Measurements from ENCODE around the gene IFT20. TPM values are rescaled to one million over a fixed set of nuclear protein-coding genes. Genes with fewer than 3 reads are reported as not detected.

IFT20 gene
- total RNA-seq, 2 experiments from 2014 or later, result 52.6 to 53.1 TPM

DNA sequence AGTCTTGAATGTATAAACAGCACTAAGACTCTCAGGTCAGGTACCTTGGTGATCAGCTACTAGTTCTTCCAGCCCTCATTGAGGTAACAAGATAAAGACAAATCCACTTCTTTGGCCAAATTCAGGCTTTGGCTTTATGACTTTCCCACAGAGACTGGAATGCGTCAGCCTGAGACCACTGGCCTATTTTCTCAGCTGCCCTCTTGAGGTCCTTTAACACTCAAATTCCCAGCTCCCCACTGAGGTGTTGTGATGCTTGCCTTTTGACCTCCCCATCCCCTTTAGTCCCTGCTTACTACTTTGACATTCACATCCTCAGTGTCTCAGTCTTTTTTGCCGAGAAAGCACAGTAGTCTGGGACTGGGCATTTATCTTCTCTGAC, 10.9 kb upstream of the IFT20 start:
- Histone ChIP-seq H3K4me3 (ENCODE audit: low read length) (no peak overlapping the region), H3K9me3 (ENCODE audit: control insufficient read depth in 1 of 2, insufficient read depth in 1 of 2, low read length in 2 of 2) (no peaks in the 10 kb centered on the region), H3K27ac (ENCODE audit: low read depth in 1 of 2, low read length in 2 of 2) (no peak overlapping the region), H3K36me3 (ENCODE audit: insufficient read depth, low read length) (peaks cover 91% of the 10 kb centered on the region), H3K4me1 (ENCODE audit: insufficient read depth, low read length) (no peaks in the 10 kb centered on the region), H3K27me3 (ENCODE audit: control insufficient read depth in 1 of 2, insufficient read depth in 2 of 2, low read length in 2 of 2) (no peaks in the 10 kb centered on the region)
- intact Hi-C loops (cut with DNase I, micrococcal nuclease), result no loop called here
- Mint-ChIP-seq H3K36me3 (ENCODE audit: low read depth) (peaks cover 87% of the 10 kb centered on the region), H3K27me3 (no peaks in the 10 kb centered on the region), H3K9me3 (no peaks in the 10 kb centered on the region), H3K4me1 (ENCODE audit: low read depth) (no peaks in the 10 kb centered on the region), H3K4me3 (no peak overlapping the region), H3K27ac (peak overlapping the region; percentile 39)
- POLR2A ChIA-PET, result interaction anchor here (1.9 to 2.1 kb wide), 2 partner anchors 10 to 11 kb away, joined by 6 to 8 read pairs; partner anchors contain the start of genes IFT20, POLDIP2 and TNFAIP1
- DNase-seq, result no peak
- CTCF ChIA-PET, result no interaction called here
- no peak for TF ChIP-seq CTCF (IDR thresholded peaks at IDR 0.05)
- ATAC-seq (ENCODE audit: poor library complexity), result no peak

DNA sequence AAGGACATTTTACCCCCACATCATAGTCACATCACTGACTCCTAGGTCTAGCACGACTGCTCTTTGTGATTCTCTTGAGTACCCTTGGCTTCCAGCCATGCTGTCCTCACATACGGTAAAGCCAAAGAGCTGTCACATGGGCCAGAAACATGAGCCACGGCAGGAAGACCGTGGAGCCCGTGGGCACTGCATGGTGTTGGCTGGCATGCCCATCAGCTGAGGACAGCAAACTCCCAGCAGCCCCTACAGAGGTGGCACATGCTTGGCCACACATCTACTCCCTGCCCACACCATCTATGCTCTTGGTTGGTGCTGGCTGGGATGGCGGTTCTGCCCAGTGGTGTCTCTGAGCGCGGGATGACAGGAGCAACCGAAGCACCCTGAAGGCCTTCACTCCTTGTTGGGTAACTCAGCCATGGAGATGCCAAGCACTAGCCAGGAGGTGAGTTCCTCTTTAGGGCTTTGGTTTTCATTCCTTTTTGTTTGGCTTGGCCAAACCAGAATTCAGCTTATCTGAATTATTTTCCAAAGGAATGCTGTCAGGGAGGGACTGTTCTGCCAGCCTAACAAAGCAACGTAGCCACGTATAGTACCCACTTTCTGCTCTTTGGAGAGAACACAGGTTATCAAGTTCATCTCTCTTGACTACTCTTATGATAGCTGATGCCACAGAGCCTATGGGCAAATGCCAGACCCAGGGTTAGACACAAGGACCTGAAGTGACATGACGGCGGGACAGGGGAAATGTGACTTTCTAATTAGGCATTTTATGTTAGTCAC, 10.3 kb upstream of the IFT20 start:
- H3K27ac Mint-ChIP-seq, result no peak overlapping the region
- ChIA-PET CTCF (no interaction called here), POLR2A (interaction anchor here (1.9 to 2.1 kb wide), 2 partner anchors 10 to 12 kb away, joined by 6 to 8 read pairs; partner anchors contain the start of genes IFT20, POLDIP2 and TNFAIP1)
- Histone ChIP-seq H3K36me3 (ENCODE audit: insufficient read depth, low read length) (peaks cover 91% of the 10 kb centered on the region), H3K9me3 (ENCODE audit: control insufficient read depth in 1 of 2, insufficient read depth in 1 of 2, low read length in 2 of 2) (no peaks in the 10 kb centered on the region), H3K27me3 (ENCODE audit: control insufficient read depth in 1 of 2, insufficient read depth in 2 of 2, low read length in 2 of 2) (no peaks in the 10 kb centered on the region), H3K27ac (ENCODE audit: low read depth in 1 of 2, low read length in 2 of 2) (no peak overlapping the region), H3K4me1 (ENCODE audit: insufficient read depth, low read length) (no peaks in the 10 kb centered on the region), H3K4me3 (ENCODE audit: low read length) (no peak overlapping the region)
- H3K4me1 Mint-ChIP-seq (ENCODE audit: low read depth), result no peaks in the 10 kb centered on the region
- DNase-seq (no peak), ATAC-seq (ENCODE audit: poor library complexity) (no peak)
- no peaks in the 10 kb centered on the region for H3K27me3 Mint-ChIP-seq
- no peaks in the 10 kb centered on the region for H3K9me3 Mint-ChIP-seq
- H3K36me3 Mint-ChIP-seq (ENCODE audit: low read depth), result peaks cover 87% of the 10 kb centered on the region
- TF ChIP-seq CTCF (IDR thresholded peaks at IDR 0.05), result no peak
- intact Hi-C loops (cut with DNase I, micrococcal nuclease), result no loop called here
- no peak overlapping the region for H3K4me3 Mint-ChIP-seq

DNA sequence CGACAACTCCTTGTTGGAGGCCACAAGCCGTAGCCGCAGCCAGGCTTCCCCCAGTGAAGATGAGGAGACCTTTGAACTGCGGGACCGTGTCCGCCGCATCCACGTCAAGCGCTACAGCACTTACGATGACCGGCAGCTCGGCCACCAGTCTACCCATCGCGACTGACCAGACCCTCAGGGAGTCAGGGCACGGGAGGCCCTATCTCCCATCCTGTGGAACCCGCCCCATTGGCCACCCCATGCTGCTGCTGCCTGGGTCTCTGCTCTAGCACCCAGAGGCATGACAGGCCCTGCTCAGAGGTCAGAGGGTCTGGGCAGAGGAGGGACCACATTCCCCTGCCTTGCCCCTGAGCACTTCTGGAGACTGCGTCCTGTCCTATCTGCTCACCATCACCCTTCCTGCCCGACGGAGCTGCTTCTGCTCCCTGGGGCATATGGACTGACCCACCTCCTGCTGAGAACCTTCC, 9.2 kb upstream of the IFT20 start:
- no peak for DNase-seq
- Mint-ChIP-seq H3K4me3 (no peak overlapping the region), H3K27me3 (no peaks in the 10 kb centered on the region), H3K9me3 (no peaks in the 10 kb centered on the region), H3K27ac (no peak overlapping the region), H3K4me1 (ENCODE audit: low read depth) (no peaks in the 10 kb centered on the region), H3K36me3 (ENCODE audit: low read depth) (peaks cover 83% of the 10 kb centered on the region)
- H3K4me1 ChIP-seq (ENCODE audit: insufficient read depth, low read length), result no peaks in the 10 kb centered on the region
- H3K36me3 ChIP-seq (ENCODE audit: insufficient read depth, low read length), result peaks cover 92% of the 10 kb centered on the region
- no peak overlapping the region for H3K4me3 ChIP-seq (ENCODE audit: low read length)
- no peak overlapping the region for H3K27ac ChIP-seq (ENCODE audit: low read depth in 1 of 2, low read length in 2 of 2)
- POLR2A ChIA-PET, result interaction anchor here (0.6 kb wide), 1 partner anchor 13 kb away, joined by 3 read pairs; the partner anchor contains the start of gene POLDIP2
- peaks cover 0 to 3% of the 10 kb centered on the region in 2 experiments for H3K9me3 ChIP-seq (ENCODE audit: control insufficient read depth in 1 of 2, insufficient read depth in 1 of 2, low read length in 2 of 2)
- CTCF ChIA-PET, result no interaction called here
- no peak for ATAC-seq (ENCODE audit: poor library complexity)
- TF ChIP-seq CTCF (IDR thresholded peaks at IDR 0.05), result no peak
- H3K27me3 ChIP-seq (ENCODE audit: control insufficient read depth in 1 of 2, insufficient read depth in 2 of 2, low read length in 2 of 2), result no peaks in the 10 kb centered on the region
- intact Hi-C loops (cut with DNase I, micrococcal nuclease), result no loop called here
